Activated T-helper 2 cell treated with anti-CD3 and anti-CD28 coated beads, Interferon-gamma antibody, Interleukin-2, Interleukin-4, amounts not matched to agents 10 μg/mL and 5 μg/mL and 100 μg/mL, durations not matched to agents 14 hours and 24 hours and 36 hours (primary cell): ENCODE measurements around the gene IFNLR1. TPM values are rescaled to one million over a fixed set of nuclear protein-coding genes. Genes with fewer than 3 reads are reported as not detected.

ENCODE experiments used
- DNase-seq: peaks from one replicate; pipeline ENCODE4 v3.0.0; 2021; ENCODE audit warnings: low spot score
- H3K27ac Mint-ChIP-seq: one replicate; pipeline ENCODE4 v1.8.0; 2021; ENCODE audit warnings: mixed read lengths
- H3K27me3 Mint-ChIP-seq: one replicate; pipeline ENCODE4 v1.8.0; 2021; ENCODE audit warnings: low read depth, mixed read lengths
- H3K36me3 Mint-ChIP-seq: one replicate; pipeline ENCODE4 v1.8.0; 2021; ENCODE audit warnings: low read depth, mixed read lengths
- H3K4me1 Mint-ChIP-seq: one replicate; pipeline ENCODE4 v1.8.0; 2021; ENCODE audit warnings: low read depth, mixed read lengths
- H3K4me3 Mint-ChIP-seq: one replicate; pipeline ENCODE4 v1.8.0; 2021; ENCODE audit warnings: low read depth, mild to moderate bottlenecking, moderate library complexity, mixed read lengths
- H3K9me3 Mint-ChIP-seq: one replicate; pipeline ENCODE4 v1.8.0; 2021; ENCODE audit warnings: mixed read lengths
- intact Hi-C: fragments of 100-400 bp; cut with micrococcal nuclease; formaldehyde crosslinking; loops from one replicate; pipeline ENCODE4 v1.15.1; 2023
- total RNA-seq: library from RNA; stranded (reverse); gene quantifications from 2 replicates; pipeline ENCODE4 v1.2.3, GENCODE V29; 2022

Gene IFNLR1
- total RNA-seq, 1 donor from 2014 or later, result 6.5 TPM

DNA sequence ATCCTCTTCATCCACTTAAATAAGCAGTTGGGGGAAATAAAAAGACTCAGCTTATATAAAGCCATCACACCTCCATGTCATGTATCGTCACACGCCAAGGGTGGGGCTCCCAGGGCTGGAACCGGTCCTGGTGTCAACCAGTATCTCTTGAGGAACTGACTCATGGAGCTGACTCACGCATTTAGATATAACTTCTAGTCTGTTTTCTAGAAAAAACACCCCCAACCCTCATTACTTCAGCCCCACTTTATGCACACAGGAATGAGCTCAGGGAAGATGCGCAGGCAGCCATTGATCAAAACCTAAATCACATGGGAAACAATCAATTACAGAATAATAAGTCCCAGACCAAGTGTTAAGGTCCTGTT is 37.2 kb downstream of the IFNLR1 start:
- Mint-ChIP-seq H3K4me3 (no peak overlapping the region), H3K9me3 (no peaks in the 10 kb centered on the region), H3K4me1 (peaks cover 14% of the 10 kb centered on the region), H3K27me3 (peaks cover 20% of the 10 kb centered on the region), H3K36me3 (no peaks in the 10 kb centered on the region), H3K27ac (no peak overlapping the region)
- intact Hi-C loops, result loop anchor here (1.0 to 2.0 kb wide), 2 partner anchors 41 to 241 kb away; no protein-coding TSS in a partner anchor
- no peak for DNase-seq

- no peak overlapping the region for H3K4me3 Mint-ChIP-seq
- no peak overlapping the region for H3K27ac Mint-ChIP-seq
- no peaks in the 10 kb centered on the region for H3K36me3 Mint-ChIP-seq
- peaks cover 23% of the 10 kb centered on the region for H3K27me3 Mint-ChIP-seq
- intact Hi-C loops, result no loop called here
- no peak for DNase-seq
- no peaks in the 10 kb centered on the region for H3K9me3 Mint-ChIP-seq
- peaks cover 14% of the 10 kb centered on the region for H3K4me1 Mint-ChIP-seq
Measured at GRCh38 chr1:24147816-24148215, 39.3 kb downstream of the IFNLR1 start.

- Mint-ChIP-seq H3K4me3 (no peak overlapping the region), H3K36me3 (no peaks in the 10 kb centered on the region), H3K4me1 (peaks cover 14% of the 10 kb centered on the region), H3K27me3 (peaks cover 21% of the 10 kb centered on the region), H3K9me3 (no peaks in the 10 kb centered on the region), H3K27ac (no peak overlapping the region)
- no peak for DNase-seq
- intact Hi-C loops, result no loop called here
Measured at GRCh38 chr1:24147194-24147593, 39.9 kb downstream of the IFNLR1 start.

GRCh38 chr1:24142546-24143534 is 44.2 kb downstream of the IFNLR1 start, which contains the start of gene IL22RA1:
Gene IL22RA1, minus strand, starts transcription at chr1:24143140. Its CDS starts 58 bp downstream, at chr1:24143082.
- Mint-ChIP-seq H3K4me1 (no peaks in the 10 kb centered on the region), H3K4me3 (no peak within 1 kb of the TSS), H3K36me3 (no peaks in the 10 kb centered on the region), H3K27ac (no peak within 1 kb of the TSS), H3K27me3 (peaks cover 9% of the 10 kb centered on the region), H3K9me3 (no peaks in the 10 kb centered on the region)
- no peak for DNase-seq
- intact Hi-C loops, result no loop called here

- Mint-ChIP-seq H3K9me3 (no peaks in the 10 kb centered on the region), H3K27me3 (peaks cover 7% of the 10 kb centered on the region), H3K36me3 (no peaks in the 10 kb centered on the region), H3K4me1 (no peaks in the 10 kb centered on the region), H3K27ac (no peak overlapping the region), H3K4me3 (no peak overlapping the region)
- intact Hi-C loops, result no loop called here
- DNase-seq, result no peak
Measured at GRCh38 chr1:24141311-24141997, 45.6 kb downstream of the IFNLR1 start.

GRCh38 chr1:24140741-24141181 is 46.3 kb downstream of the IFNLR1 start:
- peaks cover 4% of the 10 kb centered on the region for H3K27me3 Mint-ChIP-seq
- no peaks in the 10 kb centered on the region for H3K4me1 Mint-ChIP-seq
- DNase-seq, result no peak
- H3K27ac Mint-ChIP-seq, result no peak overlapping the region
- intact Hi-C loops, result no loop called here
- no peak overlapping the region for H3K4me3 Mint-ChIP-seq
- H3K36me3 Mint-ChIP-seq, result no peaks in the 10 kb centered on the region
- no peaks in the 10 kb centered on the region for H3K9me3 Mint-ChIP-seq

DNA sequence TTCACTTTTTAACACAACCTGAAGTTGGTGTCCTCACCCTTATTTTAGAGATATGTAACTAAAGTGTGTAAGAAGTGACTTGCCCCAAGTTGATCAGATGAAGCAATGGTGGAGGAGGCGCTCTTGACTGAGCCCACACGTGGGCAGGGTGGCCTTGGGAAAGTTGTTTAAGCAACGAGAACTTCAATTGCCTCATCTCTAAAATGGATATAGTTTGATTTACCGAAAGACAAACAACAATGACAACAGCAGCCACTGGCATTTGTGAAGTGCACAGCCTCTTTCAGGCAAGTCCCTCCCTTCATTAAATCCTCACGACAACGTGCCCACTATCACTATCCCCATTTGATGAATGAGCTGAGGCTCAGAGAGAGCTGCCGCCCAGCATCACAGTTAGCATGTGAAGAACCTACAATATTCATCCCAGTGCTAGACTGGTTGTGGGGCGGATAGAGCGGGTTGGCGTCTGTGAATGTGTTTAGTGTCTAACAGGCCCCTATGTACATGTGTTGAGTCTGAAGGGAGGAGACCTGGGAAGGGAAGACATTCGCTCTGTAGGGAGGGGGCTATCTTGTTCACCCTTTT is 47.2 kb downstream of the IFNLR1 start:
- intact Hi-C loops, result no loop called here
- no peak overlapping the region for H3K4me3 Mint-ChIP-seq
- no peaks in the 10 kb centered on the region for H3K9me3 Mint-ChIP-seq
- no peak overlapping the region for H3K27ac Mint-ChIP-seq
- H3K4me1 Mint-ChIP-seq, result no peaks in the 10 kb centered on the region
- peaks cover 6% of the 10 kb centered on the region for H3K27me3 Mint-ChIP-seq
- no peak for DNase-seq
- H3K36me3 Mint-ChIP-seq, result no peaks in the 10 kb centered on the region

GRCh38 chr1:24139222-24139489 is 47.9 kb downstream of the IFNLR1 start:
- intact Hi-C loops, result no loop called here
- Mint-ChIP-seq H3K4me3 (no peak overlapping the region), H3K27ac (no peak overlapping the region), H3K9me3 (no peaks in the 10 kb centered on the region), H3K27me3 (peaks cover 4% of the 10 kb centered on the region), H3K36me3 (no peaks in the 10 kb centered on the region), H3K4me1 (no peaks in the 10 kb centered on the region)
- DNase-seq, result no peak

DNA sequence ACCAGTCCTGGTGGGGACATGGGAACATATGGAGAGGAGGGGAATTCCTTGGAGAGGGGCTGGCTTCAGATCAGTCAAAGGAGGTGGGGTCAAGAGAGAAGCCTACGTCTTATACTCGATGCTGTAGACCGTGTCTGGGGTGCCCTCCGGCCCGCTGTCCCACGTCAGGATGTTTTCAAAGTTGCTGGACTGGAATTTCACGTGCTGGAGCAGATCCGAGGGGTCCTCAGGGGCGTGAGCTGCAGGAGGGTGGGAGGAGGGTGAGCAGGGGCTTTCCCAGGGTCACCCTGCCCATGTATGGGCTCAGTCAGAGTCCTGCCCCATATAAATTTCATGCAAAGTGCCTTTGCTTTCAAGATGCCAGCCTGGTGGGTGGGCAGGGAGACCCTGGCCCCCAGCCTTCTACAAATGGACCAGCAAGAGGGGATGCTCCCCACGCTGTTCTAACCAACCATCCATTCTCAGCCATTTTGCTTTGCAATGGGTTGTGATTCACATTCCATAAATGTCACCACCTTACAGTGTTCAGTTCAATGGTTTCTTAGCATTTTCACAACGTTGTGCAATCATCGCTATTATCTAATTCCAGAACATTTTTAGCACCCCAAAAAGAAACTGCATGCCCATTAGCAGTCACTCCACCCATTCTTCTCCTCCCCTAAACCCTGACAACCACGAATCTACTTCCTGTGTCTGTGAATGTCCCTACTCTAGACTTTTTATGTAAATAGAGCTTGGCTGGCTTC is 48.4 kb downstream of the IFNLR1 start:
- no peaks in the 10 kb centered on the region for H3K9me3 Mint-ChIP-seq
- DNase-seq, result no peak
- H3K27ac Mint-ChIP-seq, result no peak overlapping the region
- no peak overlapping the region for H3K4me3 Mint-ChIP-seq
- no peaks in the 10 kb centered on the region for H3K36me3 Mint-ChIP-seq
- intact Hi-C loops, result no loop called here
- no peaks in the 10 kb centered on the region for H3K4me1 Mint-ChIP-seq
- peaks cover 4% of the 10 kb centered on the region for H3K27me3 Mint-ChIP-seq

- H3K9me3 Mint-ChIP-seq, result no peaks in the 10 kb centered on the region
- H3K4me3 Mint-ChIP-seq, result no peak overlapping the region
- no peak for DNase-seq
- intact Hi-C loops, result no loop called here
- peaks cover 6% of the 10 kb centered on the region for H3K27me3 Mint-ChIP-seq
- H3K36me3 Mint-ChIP-seq, result no peaks in the 10 kb centered on the region
- no peaks in the 10 kb centered on the region for H3K4me1 Mint-ChIP-seq
- no peak overlapping the region for H3K27ac Mint-ChIP-seq
Measured at GRCh38 chr1:24136956-24137539, 50.0 kb downstream of the IFNLR1 start.

DNA sequence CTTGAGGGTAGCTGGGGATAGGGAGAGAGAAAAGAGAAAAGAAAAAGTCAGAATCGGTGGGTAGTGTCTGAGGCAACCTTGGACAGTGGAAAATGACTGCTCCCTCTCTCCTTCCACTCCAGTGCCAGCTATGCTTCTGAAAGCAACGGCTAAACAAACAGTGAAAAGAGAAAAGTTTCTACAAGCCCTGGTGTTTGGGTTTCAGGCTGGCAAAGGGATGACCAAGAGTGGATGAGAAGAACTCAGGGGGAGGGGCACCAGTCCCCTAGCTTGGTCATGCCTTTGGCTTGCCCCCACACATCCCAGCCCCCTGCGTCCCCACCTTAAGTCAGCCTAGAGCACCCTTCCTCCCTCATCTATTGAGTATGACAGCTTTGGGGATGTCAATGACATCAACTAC is 52.7 kb downstream of the IFNLR1 start:
- Mint-ChIP-seq H3K4me1 (no peaks in the 10 kb centered on the region), H3K27me3 (peaks cover 7% of the 10 kb centered on the region), H3K4me3 (no peak overlapping the region), H3K36me3 (no peaks in the 10 kb centered on the region), H3K27ac (no peak overlapping the region), H3K9me3 (peaks cover 7% of the 10 kb centered on the region)
- no peak for DNase-seq
- intact Hi-C loops, result no loop called here

- Mint-ChIP-seq H3K36me3 (no peaks in the 10 kb centered on the region), H3K9me3 (peaks cover 7% of the 10 kb centered on the region), H3K4me3 (no peak overlapping the region), H3K4me1 (no peaks in the 10 kb centered on the region), H3K27ac (no peak overlapping the region), H3K27me3 (peaks cover 10% of the 10 kb centered on the region)
- DNase-seq, result no peak
- intact Hi-C loops, result no loop called here
Measured at GRCh38 chr1:24133819-24134218, 53.3 kb downstream of the IFNLR1 start.
